ENCODE results near the gene CCR1.

DNA sequence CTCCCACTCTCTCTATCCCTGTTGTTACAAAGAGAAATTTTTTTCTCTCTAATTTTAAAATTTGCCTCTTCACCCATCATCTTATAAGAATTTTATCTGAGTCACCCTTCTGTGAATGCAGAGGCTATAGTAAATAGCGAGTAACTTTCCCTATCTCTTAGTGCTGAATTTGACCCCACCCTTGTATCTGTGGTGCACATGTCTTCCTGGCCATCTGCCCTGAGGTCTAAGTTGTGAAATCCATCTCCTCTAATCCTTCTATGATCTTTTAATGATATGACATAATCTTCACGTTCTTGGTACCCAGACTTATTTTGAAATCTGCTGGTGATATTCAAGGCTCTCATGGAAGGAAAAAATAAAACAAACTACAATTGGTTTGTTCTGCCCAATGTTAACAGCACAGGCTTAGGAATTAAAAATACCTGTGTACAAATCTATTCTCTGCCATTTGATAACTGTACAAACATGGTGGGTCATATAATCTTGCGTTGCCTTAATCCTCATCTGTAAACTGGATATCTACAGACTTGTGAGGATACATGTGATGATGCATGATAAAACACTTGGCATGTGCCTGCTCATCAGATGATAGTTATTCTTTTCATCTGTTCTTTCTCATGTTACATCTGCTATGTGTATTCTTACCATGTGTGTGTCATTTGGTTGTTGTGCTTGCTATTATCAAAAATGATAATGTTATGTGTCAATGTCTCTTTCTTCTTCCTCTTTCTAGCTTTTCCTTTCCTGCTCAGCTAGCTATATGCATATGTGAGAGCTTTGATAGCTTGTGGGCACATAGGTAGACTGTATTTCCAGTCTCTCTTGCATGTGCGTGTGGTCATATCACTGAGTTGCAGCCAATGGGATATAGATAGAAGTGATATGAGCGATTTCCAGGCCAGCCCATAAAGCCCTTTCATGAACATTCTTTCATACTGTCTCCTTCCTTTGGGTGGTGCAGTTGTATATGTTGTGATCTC is 20.4 kb upstream of the CCR1 start:
- TF ChIP-seq POLR2AphosphoS5 (IDR thresholded peaks at IDR 0.05; ENCODE audit: insufficient read depth in 1 of 2, low read depth in 1 of 2) (no peak), CTCF (IDR thresholded peaks at IDR 0.05) (no peak)
